GM12801 (cell line): ENCODE measurements around the gene CADM1.

Experiments used
- TF ChIP-seq, protein P1 (sequence below): IDR thresholded peaks from one replicate; pipeline ENCODE4 v1.5.1; 2011; ENCODE audit warnings: control low read depth; ENCODE audit not compliant: insufficient read length; ENCODE audit errors: extremely low read depth

Gene CADM1

GRCh38 chr11:115421992-115422689, 82.1 kb downstream of the CADM1 start:
- TF ChIP-seq, protein P1, sequence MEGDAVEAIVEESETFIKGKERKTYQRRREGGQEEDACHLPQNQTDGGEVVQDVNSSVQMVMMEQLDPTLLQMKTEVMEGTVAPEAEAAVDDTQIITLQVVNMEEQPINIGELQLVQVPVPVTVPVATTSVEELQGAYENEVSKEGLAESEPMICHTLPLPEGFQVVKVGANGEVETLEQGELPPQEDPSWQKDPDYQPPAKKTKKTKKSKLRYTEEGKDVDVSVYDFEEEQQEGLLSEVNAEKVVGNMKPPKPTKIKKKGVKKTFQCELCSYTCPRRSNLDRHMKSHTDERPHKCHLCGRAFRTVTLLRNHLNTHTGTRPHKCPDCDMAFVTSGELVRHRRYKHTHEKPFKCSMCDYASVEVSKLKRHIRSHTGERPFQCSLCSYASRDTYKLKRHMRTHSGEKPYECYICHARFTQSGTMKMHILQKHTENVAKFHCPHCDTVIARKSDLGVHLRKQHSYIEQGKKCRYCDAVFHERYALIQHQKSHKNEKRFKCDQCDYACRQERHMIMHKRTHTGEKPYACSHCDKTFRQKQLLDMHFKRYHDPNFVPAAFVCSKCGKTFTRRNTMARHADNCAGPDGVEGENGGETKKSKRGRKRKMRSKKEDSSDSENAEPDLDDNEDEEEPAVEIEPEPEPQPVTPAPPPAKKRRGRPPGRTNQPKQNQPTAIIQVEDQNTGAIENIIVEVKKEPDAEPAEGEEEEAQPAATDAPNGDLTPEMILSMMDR: no peak

DNA sequence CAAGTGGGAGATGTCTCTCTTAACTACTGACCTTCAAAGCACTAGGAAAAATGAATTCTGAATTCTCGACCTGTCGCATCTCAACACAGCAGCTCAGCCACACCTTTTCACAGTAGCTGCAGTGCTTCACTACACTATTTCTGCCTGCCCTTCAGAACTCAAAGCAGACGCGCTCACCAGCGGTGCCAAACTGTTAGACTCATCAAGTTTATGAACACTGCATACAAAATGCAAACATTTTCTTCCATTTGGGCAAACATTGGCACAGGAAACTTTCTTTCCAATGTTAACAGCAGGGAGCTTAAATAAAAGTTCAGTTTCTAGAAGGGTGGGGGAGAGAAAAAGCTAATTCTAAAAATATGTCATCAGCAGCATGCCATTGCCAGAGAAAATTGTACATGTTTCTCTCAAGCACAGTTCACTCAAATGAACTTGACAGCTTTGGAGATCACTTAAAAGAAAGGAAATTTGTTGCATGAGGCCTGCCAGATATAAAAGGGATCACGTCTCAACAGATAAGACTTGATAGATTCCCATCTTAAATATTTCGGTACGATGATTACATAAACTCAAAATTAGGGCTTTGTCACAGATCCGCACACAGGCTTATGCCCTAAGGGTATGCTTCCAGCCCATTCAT, 82.7 kb downstream of the CADM1 start:
- TF ChIP-seq, protein P1: no peak

GRCh38 chr11:115420505-115420904, 83.7 kb downstream of the CADM1 start:
- TF ChIP-seq, protein P1: no peak

GRCh38 chr11:115418626-115419025, 85.6 kb downstream of the CADM1 start:
- TF ChIP-seq, protein P1: no peak

DNA sequence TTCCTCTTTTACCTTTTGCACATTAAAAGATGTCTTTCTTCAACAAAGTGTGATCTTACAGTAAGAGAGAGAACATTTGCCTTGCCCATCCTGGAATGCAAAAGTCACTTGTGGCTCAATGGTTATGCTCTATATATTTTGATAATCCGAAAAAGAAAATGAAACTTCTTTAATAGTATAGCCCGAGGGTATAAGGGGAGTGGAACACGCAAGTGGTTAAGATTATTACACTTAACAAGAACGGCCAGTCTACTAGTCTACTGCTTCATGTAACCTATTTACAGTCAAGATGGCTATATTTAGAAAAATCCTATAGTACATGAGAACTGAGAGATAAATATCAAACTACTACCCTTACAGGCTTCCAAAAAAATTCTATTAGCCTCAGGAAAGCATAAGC, 86.1 kb downstream of the CADM1 start:
- TF ChIP-seq, protein P1: no peak

DNA sequence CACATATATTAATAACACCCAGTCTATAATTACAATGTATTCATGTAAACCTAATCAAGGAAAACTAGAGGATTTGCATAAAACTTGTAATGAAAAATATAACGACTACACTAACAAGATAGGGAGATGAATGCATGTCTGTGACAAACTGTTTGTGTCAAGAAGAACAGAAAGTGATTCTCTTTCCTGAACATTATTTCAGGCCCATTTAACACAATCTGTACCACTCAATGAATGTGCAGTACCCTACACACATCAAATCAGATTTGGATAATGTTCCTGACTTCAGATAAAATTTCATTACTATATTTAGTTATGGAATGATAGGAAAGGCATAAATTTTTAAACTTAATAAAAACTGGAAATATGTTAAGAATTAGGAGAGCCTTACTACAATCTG, 93.1 kb downstream of the CADM1 start:
- TF ChIP-seq, protein P1: no peak

GRCh38 chr11:115409691-115410220, 94.5 kb downstream of the CADM1 start:
- TF ChIP-seq, protein P1: no peak
